Vagina (tissue), 2 donors: Measurements from ENCODE around the gene CCDC85C.

Source experiments
- POLR2AphosphoS5 ChIP-seq, 2 donors: sonication (generic); formaldehyde crosslinking; IDR thresholded peaks; one replicate each; pipeline ENCODE4 v1.9.0; 2017; ENCODE audit warnings: antibody characterized with exemption in 2 of 2, mild to moderate bottlenecking in 2 of 2, low read depth in 1 of 2; ENCODE audit not compliant: insufficient read depth in 1 of 2
- TF ChIP-seq, protein P1 (sequence below), 3 experiments: fragments of 450-650 bp in 2 of 3; fragments of 200-600 bp in 1 of 3; sonication (generic) in 1 of 3; IDR thresholded peaks; one replicate each; pipeline ENCODE4 v1.5.1; 2017 to 2019; ENCODE audit warnings: antibody characterized with exemption in 3 of 3, mild to moderate bottlenecking in 2 of 3, moderate library complexity in 2 of 3

DNA sequence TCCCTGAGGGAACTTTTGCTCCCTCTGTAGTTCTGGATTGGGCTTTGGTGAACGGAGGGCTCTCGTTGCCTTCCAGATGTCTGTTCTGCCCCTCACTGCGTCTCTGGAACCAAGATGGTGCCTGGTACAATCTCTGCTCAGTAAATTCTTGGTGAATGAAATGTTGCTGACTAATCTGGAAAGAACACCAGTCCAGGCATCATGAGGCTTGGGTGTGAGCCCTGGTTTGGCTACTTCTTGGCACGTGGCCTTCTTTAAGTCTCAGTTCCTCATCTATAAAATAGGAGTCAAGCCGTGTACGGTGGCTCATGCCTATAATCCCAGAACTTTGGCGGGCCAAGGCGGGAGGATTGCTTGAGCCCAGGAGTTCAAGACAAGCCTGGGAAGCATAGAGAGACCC, 45.2 kb upstream of the CCDC85C start:
- peak in 1 of 2 donors; percentile 42 for TF ChIP-seq POLR2AphosphoS5 (IDR thresholded peaks at IDR 0.05; ENCODE audit: insufficient read depth in 1 of 2, low read depth in 1 of 2)
- TF ChIP-seq, protein P1, sequence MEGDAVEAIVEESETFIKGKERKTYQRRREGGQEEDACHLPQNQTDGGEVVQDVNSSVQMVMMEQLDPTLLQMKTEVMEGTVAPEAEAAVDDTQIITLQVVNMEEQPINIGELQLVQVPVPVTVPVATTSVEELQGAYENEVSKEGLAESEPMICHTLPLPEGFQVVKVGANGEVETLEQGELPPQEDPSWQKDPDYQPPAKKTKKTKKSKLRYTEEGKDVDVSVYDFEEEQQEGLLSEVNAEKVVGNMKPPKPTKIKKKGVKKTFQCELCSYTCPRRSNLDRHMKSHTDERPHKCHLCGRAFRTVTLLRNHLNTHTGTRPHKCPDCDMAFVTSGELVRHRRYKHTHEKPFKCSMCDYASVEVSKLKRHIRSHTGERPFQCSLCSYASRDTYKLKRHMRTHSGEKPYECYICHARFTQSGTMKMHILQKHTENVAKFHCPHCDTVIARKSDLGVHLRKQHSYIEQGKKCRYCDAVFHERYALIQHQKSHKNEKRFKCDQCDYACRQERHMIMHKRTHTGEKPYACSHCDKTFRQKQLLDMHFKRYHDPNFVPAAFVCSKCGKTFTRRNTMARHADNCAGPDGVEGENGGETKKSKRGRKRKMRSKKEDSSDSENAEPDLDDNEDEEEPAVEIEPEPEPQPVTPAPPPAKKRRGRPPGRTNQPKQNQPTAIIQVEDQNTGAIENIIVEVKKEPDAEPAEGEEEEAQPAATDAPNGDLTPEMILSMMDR (IDR thresholded peaks at IDR 0.05) = no peak
